ENCODE data around the gene VPREB1.
"Not testable (repeated sequence)": the region's sequence is repeated elsewhere in the genome, so short reads cannot be mapped to it uniquely, and the experiment has no call there.

The VPREB1 gene

DNA sequence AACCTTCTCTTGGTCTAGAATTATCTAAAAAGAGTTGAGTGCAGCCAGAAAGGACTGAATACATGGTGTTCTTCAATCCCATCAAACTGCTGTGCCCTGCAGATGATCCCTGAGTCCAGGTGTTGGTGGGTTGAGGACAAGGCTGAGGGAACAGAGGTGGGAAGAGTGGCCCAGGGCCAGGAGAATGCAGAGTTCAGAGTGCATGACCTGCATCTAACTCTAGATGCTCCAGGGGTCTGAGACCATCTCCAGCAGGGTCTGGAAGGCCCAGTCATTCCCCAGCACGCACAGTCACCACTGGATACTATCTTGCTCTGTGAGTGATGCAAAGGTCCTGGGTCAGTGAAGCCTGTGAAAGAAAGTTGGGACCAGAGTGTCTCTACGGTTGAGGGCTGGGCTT, 2.1 kb upstream of the VPREB1 start:
- H3K27ac ChIP-seq (ENCODE audit: low read depth, low read length) = no peak overlapping the region
- no peak overlapping the region for H3K4me3 ChIP-seq (ENCODE audit: low read length)
- H3K4me1 ChIP-seq (ENCODE audit: control insufficient read depth, insufficient read depth, low read length) = no peaks in the 10 kb centered on the region
- H3K9ac ChIP-seq (ENCODE audit: low read length) = no peak overlapping the region
- H3K36me3 ChIP-seq (ENCODE audit: control insufficient read depth, insufficient read depth, low read length) = no peaks in the 10 kb centered on the region
- H3K27me3 ChIP-seq (ENCODE audit: control insufficient read depth, insufficient read depth, low read length) = no peaks in the 10 kb centered on the region

DNA sequence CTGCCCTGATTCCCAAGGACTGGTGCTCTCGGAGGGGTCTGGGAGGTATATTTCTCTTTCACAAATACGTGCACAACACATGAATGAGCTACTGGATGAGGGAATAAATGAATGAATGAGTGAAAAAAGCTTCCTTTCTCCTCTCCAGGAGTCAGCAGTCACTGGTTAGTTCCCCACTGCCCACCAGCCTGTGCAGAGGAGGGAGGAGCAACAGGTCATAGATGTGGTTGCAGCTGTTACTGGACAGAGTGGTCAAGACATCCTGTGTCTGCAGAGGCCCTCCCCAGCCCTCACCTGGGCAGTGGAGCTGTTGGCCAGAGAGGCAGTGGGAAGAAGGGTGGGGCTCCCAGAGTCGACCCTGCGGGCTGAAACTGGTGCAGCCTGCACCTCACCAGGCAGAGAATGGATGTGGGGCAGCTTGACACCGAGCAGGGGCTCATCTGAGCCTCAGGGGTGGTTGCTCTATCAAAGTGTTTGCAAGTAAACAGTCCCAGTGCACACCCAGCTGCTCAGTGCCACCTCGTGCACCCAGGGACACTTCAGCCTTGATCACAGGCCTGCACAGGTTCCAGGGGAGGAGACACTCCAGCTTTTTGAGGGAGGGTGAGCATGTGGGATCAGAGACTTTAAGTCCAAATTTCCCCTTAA, 1.4 kb upstream of the VPREB1 start:
- Histone ChIP-seq H3K4me3 (ENCODE audit: low read length) (no peak overlapping the region), H3K27ac (ENCODE audit: low read depth, low read length) (no peak overlapping the region), H3K36me3 (ENCODE audit: control insufficient read depth, insufficient read depth, low read length) (no peaks in the 10 kb centered on the region), H3K9ac (ENCODE audit: low read length) (no peak overlapping the region), H3K27me3 (ENCODE audit: control insufficient read depth, insufficient read depth, low read length) (no peaks in the 10 kb centered on the region), H3K4me1 (ENCODE audit: control insufficient read depth, insufficient read depth, low read length) (no peaks in the 10 kb centered on the region)

DNA sequence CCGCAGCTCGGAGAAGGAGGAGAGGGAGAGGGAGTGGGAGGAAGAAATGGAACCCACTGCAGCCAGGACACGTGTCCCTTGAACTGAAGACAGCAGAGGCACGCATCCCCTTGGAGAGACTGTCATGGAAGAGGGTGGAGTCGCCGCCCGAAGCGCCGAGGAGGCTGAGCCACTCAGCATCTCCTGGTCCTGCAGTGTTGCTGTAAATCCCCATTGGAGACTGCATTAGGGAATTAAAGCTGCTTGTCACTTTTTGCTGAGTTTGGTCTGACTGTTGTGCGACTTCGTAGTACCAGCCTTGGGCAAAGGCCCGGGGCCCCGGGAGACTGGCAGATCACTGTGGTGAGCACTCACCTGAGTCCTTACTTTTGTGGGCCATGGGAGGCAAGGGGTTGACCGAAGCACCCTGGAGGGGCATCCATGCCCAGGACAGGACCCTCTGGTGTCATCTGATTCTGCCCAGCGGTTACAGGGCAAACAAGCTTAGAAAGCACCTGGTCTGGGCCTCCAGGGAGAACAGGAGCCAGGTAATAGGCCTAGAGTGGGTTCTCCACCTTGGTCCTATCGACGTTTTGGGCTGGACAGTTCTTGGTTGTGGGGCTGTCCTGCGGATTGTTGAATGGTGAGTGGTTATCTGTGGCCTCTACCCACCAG, 797 bp downstream of the VPREB1 start:
- Histone ChIP-seq H3K27ac (ENCODE audit: low read depth, low read length) (no peak overlapping the region), H3K4me1 (ENCODE audit: control insufficient read depth, insufficient read depth, low read length) (no peaks in the 10 kb centered on the region), H3K27me3 (ENCODE audit: control insufficient read depth, insufficient read depth, low read length) (no peaks in the 10 kb centered on the region), H3K4me3 (ENCODE audit: low read length) (no peak overlapping the region), H3K36me3 (ENCODE audit: control insufficient read depth, insufficient read depth, low read length) (no peaks in the 10 kb centered on the region), H3K9ac (ENCODE audit: low read length) (no peak overlapping the region)

DNA sequence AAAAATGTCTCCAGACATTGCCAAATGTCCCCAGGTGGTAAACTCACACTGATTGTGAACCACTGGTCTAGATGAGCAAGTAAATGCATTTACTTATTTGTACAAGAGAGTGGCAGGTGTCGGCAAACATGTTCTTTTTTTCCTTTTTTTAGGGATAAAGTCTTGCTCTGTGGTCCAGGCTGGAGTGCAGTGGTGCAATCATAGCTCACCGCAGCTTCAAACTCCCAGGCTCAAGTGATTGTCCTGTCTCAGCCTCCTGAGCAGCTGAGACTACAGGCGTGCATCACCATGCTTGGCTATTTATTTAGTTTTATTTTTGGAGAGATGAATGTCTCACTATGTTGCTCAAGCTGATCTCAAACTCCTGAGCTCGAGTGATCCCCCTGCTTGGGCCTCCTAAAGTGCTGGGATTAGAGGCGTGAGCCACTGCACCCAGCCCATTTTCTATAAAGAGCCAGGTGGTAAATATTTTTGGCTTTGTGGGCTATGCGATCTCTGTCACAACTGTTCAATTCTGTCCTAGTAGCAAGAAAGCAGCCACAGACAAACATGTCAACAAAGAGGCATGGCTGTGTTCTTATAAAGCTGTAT, 1.4 kb downstream of the VPREB1 start:
- Histone ChIP-seq H3K27me3 (ENCODE audit: control insufficient read depth, insufficient read depth, low read length) (no peaks in the 10 kb centered on the region), H3K4me1 (ENCODE audit: control insufficient read depth, insufficient read depth, low read length) (no peaks in the 10 kb centered on the region), H3K9ac (ENCODE audit: low read length) (no peak overlapping the region), H3K4me3 (ENCODE audit: low read length) (no peak overlapping the region), H3K27ac (ENCODE audit: low read depth, low read length) (no peak overlapping the region), H3K36me3 (ENCODE audit: control insufficient read depth, insufficient read depth, low read length) (no peaks in the 10 kb centered on the region)

DNA sequence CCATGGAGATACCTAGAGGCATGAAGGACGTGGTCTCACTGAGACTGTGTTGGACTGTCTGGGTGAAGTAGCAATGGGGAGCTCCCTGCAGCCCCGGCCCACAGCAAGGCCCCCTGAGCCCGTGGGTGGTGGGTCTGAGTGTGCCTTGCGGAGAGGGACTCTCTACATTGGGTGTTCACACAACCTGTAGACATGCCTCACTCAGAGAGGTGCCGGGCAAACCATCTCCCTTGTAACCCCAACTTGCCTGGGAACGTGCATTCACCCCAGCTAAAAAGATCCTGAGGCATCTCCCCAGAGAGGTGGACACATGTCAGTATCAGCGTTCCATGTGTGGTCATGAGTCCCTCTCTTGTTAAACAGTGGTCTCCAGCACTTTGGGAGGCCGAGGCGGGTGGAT, 2.1 kb downstream of the VPREB1 start:
- Histone ChIP-seq H3K36me3 (ENCODE audit: control insufficient read depth, insufficient read depth, low read length) (no peaks in the 10 kb centered on the region), H3K9ac (ENCODE audit: low read length) (no peak overlapping the region), H3K27me3 (ENCODE audit: control insufficient read depth, insufficient read depth, low read length) (no peaks in the 10 kb centered on the region), H3K4me1 (ENCODE audit: control insufficient read depth, insufficient read depth, low read length) (no peaks in the 10 kb centered on the region), H3K4me3 (ENCODE audit: low read length) (no peak overlapping the region), H3K27ac (ENCODE audit: low read depth, low read length) (no peak overlapping the region)

DNA sequence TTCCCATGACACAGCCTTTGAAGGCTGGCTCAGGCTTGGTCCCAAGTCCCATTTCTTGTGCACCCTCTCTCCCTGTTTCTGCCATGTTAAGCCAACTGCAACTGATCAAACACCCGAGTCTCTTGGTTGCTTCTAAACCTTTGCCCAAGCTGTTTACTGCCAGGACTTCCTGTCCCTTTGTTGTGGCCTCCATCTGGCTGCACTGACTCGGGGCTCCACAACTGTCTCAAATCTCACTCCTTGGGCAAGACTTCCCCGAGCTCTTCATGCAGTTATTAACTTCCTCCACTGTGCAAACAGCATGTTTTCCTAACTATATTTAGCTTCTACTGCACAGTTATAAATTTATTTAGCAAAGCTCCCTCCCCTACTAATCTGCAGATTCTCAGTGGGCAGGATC, 4.3 kb downstream of the VPREB1 start:
- Histone ChIP-seq H3K4me3 (ENCODE audit: low read length) (no peak overlapping the region), H3K27me3 (ENCODE audit: control insufficient read depth, insufficient read depth, low read length) (no peaks in the 10 kb centered on the region), H3K9ac (ENCODE audit: low read length) (no peak overlapping the region)

DNA sequence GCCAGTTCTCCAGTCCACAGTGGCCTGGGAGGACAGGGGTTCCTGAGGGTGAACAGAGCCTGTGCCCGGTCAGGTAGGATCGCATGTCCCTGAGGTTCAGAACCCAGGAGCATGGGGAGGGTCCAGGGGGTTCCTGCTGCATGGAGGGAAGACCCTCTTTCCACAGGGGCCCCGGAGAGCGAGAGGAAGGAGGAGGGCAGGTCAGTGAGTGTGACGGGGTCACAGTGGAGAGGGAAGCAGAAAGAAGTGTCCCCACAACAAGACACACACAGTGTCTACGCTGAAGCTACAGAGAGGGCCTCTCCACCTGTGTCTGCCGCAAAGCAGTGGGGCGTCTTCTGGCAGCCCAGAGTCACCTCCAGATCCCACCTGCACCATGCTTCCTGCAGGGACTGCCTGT, 6.1 kb downstream of the VPREB1 start:
- not testable (repeated sequence) for H3K36me3 ChIP-seq (ENCODE audit: control insufficient read depth, insufficient read depth, low read length); H3K27ac ChIP-seq (ENCODE audit: low read depth, low read length); H3K4me3 ChIP-seq (ENCODE audit: low read length); H3K27me3 ChIP-seq (ENCODE audit: control insufficient read depth, insufficient read depth, low read length); H3K9ac ChIP-seq (ENCODE audit: low read length); H3K4me1 ChIP-seq (ENCODE audit: control insufficient read depth, insufficient read depth, low read length)

More for the DNA sequence above, 4.3 kb downstream of the VPREB1 start:
- Histone ChIP-seq H3K27ac (ENCODE audit: low read depth, low read length) (no peak overlapping the region), H3K4me1 (ENCODE audit: control insufficient read depth, insufficient read depth, low read length) (no peaks in the 10 kb centered on the region), H3K36me3 (ENCODE audit: control insufficient read depth, insufficient read depth, low read length) (no peaks in the 10 kb centered on the region)

DNA sequence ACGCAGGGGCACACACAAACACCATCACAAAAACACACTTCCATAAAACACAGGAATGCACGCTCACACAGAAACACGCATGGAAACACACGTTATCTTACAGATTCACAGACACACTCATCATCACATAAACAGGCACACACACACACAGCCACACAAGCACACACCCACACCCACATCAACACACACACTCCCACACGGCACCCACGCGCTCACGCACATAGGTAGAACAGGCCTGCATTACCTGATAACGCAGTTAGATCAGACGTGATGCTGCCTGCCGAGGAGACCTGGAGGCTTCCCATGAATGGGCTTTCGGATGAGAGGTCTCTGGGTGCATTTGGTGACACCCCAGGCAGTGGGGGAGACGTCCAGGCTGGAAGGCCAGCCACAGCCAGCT, 11.5 kb downstream of the VPREB1 start:
- H3K36me3 ChIP-seq (ENCODE audit: control insufficient read depth, insufficient read depth, low read length); H3K4me1 ChIP-seq (ENCODE audit: control insufficient read depth, insufficient read depth, low read length); H3K4me3 ChIP-seq (ENCODE audit: low read length); H3K27ac ChIP-seq (ENCODE audit: low read depth, low read length); H3K9ac ChIP-seq (ENCODE audit: low read length); H3K27me3 ChIP-seq (ENCODE audit: control insufficient read depth, insufficient read depth, low read length): not testable (repeated sequence)

DNA sequence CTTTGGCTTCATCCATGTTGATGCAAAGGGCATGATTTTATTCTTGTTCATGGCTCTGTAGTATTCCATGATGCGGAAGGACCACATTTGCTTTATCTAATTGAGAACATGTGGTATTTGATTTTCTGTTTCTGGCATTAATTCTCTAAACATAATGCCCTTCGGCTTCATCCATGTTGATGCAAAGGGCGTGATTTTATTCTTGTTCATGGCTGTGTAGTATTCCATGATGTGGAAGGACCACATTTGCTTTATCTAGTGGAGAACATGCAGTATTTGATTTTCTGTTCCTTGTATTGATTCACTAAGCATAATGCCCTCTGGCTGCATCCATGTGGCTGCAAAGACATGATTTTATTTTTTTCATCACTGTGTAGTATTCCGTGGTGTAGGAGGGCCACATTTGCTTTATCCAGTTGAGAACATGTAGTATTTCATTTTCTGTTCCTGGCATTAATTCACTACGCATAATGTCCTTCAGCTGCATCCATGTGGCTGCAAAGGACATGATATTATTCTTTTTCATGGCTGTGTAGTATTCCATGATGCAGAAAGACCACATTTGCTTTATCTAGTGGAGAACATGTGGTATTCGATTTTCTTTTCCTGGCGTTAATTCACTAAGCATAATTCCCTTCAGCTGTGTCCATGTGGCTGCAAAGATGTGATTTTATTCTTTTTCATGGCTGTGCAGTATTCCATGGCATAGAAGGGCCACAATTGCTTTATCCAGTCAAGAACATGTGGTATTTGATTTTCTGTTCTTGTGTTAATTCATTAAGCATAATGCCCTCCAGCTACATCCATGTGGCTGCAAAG, 14.2 kb downstream of the VPREB1 start:
- not testable (repeated sequence) for H3K36me3 ChIP-seq (ENCODE audit: control insufficient read depth, insufficient read depth, low read length); H3K27me3 ChIP-seq (ENCODE audit: control insufficient read depth, insufficient read depth, low read length); H3K27ac ChIP-seq (ENCODE audit: low read depth, low read length); H3K4me3 ChIP-seq (ENCODE audit: low read length); H3K9ac ChIP-seq (ENCODE audit: low read length); H3K4me1 ChIP-seq (ENCODE audit: control insufficient read depth, insufficient read depth, low read length)

DNA sequence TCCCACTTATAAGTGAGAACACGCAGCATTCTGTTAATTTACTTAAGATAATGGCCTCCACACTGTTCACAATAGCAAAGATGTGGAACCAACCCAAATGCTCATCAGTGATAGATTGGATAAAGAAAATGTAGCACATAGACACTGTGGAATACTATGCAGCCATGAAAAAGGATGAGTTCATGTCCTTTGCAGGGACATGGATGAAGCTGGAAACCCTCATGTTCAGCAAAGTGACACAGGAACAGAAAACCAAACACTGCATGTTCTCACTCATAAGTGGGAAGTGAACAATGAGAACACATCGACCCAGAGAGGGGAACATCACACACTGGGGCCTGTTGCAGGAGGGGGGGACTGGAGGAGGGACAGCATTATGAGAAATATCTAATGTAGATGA, 15.6 kb downstream of the VPREB1 start:
- not testable (repeated sequence) for H3K4me1 ChIP-seq (ENCODE audit: control insufficient read depth, insufficient read depth, low read length); H3K36me3 ChIP-seq (ENCODE audit: control insufficient read depth, insufficient read depth, low read length); H3K27ac ChIP-seq (ENCODE audit: low read depth, low read length); H3K9ac ChIP-seq (ENCODE audit: low read length); H3K27me3 ChIP-seq (ENCODE audit: control insufficient read depth, insufficient read depth, low read length); H3K4me3 ChIP-seq (ENCODE audit: low read length)

DNA sequence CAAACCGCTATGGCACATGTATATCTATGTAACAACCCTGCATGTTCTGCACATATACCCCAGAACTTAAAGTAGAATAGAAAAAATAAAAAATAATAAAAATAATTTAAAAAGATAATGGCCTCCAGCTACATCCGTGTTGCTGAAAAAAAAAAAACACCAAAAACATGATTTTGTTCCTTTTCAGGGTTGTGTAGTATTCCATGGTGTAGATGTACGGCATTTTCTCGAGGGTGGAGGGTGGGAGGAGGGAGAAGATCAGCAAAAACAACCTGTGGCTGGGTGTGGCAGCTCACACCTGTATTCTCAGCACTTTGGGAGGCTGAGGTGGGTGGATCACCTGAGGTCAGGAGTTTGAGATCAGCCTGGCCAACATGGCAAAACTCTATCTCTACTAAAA, 16.0 kb downstream of the VPREB1 start:
- H3K27me3 ChIP-seq (ENCODE audit: control insufficient read depth, insufficient read depth, low read length); H3K4me1 ChIP-seq (ENCODE audit: control insufficient read depth, insufficient read depth, low read length); H3K27ac ChIP-seq (ENCODE audit: low read depth, low read length); H3K36me3 ChIP-seq (ENCODE audit: control insufficient read depth, insufficient read depth, low read length); H3K4me3 ChIP-seq (ENCODE audit: low read length); H3K9ac ChIP-seq (ENCODE audit: low read length): not testable (repeated sequence)

DNA sequence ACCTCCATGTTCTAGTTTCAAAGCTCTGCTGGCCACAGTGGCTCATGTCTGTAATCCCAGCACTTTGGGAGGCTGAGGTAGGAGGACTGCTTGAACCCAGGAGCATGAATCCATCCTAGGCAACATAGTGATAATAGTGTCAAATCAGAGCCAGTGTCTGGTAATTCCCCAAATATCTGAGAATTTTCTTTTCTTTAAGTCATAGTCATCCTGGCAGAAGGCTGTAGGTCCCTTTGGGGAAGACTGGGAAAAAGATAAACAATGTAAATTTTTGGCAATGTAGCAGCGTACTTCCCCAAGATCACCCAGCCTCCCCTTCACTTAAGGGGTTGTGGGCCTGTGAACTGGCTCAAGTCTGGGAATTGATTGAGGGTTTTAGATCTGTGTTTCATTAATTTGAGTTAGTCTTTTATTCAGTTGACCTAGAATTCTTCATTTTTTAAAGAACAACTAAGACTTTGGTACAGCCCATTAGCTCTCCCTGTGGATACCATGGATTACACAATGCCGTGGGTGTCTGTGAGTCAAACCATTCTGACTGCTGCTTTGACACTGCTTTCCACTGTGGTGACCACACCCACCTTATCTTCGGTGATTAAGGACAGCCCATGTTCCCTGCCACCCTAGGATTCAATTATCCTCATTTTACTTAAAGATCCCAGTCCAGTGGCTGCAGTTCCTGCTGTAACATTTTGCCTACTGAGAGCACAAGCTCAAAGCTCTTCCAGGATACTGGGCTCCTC, 17.9 kb downstream of the VPREB1 start:
- not testable (repeated sequence) for H3K4me1 ChIP-seq (ENCODE audit: control insufficient read depth, insufficient read depth, low read length); H3K4me3 ChIP-seq (ENCODE audit: low read length); H3K9ac ChIP-seq (ENCODE audit: low read length); H3K27ac ChIP-seq (ENCODE audit: low read depth, low read length); H3K27me3 ChIP-seq (ENCODE audit: control insufficient read depth, insufficient read depth, low read length); H3K36me3 ChIP-seq (ENCODE audit: control insufficient read depth, insufficient read depth, low read length)
